Natural killer cell (primary cell): ENCODE data around the gene ATP5PD. TPM values are rescaled to one million over a fixed set of nuclear protein-coding genes. Genes with fewer than 3 reads are reported as not detected.

ENCODE experiments used
- ATAC-seq, 3 donors: fragments of 150-1000 bp in 2 of 3; fragments of 200-7000 bp in 1 of 3; cut with Tn5 transposase; 1 replicate in 1 of 3; 2 replicates in 2 of 3; pipeline ENCODE4 v1.10.0; 2021; ENCODE audit warnings: mild to moderate bottlenecking in 2 of 3, moderate library complexity in 2 of 3
- DNase-seq, 2 donors: peaks; one replicate each; pipeline versions ENCODE4 v3.0.0 to v3.0.0-alpha.2; 2013 to 2021; ENCODE audit warnings: mixed read lengths in 1 of 2
- H3K27ac ChIP-seq: one replicate; pipeline ENCODE4 v1.5.1; 2013; ENCODE audit warnings: mild to moderate bottlenecking, low read length
- H3K27me3 ChIP-seq: one replicate; pipeline ENCODE4 v1.6.1; 2013; ENCODE audit warnings: low read length; ENCODE audit not compliant: control insufficient read depth, insufficient read depth
- H3K36me3 ChIP-seq: one replicate; pipeline ENCODE4 v1.6.1; 2013; ENCODE audit warnings: low read length; ENCODE audit not compliant: control insufficient read depth, insufficient read depth
- H3K4me1 ChIP-seq: one replicate; pipeline ENCODE4 v1.6.1; 2013; ENCODE audit warnings: low read length; ENCODE audit not compliant: control insufficient read depth, insufficient read depth
- H3K4me3 ChIP-seq: one replicate; pipeline ENCODE4 v1.5.1; 2013; ENCODE audit warnings: low read length
- H3K9me3 ChIP-seq: one replicate; pipeline ENCODE4 v1.6.1; 2013; ENCODE audit warnings: low read length; ENCODE audit not compliant: control insufficient read depth, insufficient read depth
- H3K27ac Mint-ChIP-seq, 2 donors: one replicate each; pipeline ENCODE4 v1.8.0; 2022; ENCODE audit warnings: mild to moderate bottlenecking in 2 of 2, mixed read lengths in 2 of 2, moderate library complexity in 1 of 2
- H3K27me3 Mint-ChIP-seq, 2 donors: one replicate each; pipeline ENCODE4 v1.8.0; 2022; ENCODE audit warnings: low read depth in 2 of 2, mixed read lengths in 2 of 2
- H3K36me3 Mint-ChIP-seq: one replicate; pipeline ENCODE4 v1.8.0; 2022; ENCODE audit warnings: mixed read lengths
- H3K4me1 Mint-ChIP-seq, 2 donors: one replicate each; pipeline ENCODE4 v1.8.0; 2022; ENCODE audit warnings: mixed read lengths in 2 of 2
- H3K4me3 Mint-ChIP-seq: one replicate; pipeline ENCODE4 v1.8.0; 2022; ENCODE audit warnings: mild to moderate bottlenecking, moderate library complexity, mixed read lengths
- H3K9me3 Mint-ChIP-seq, 2 donors: one replicate each; pipeline ENCODE4 v1.8.0; 2022; ENCODE audit warnings: mixed read lengths in 2 of 2
- CTCF ChIP-seq: fragments of 200-600 bp; IDR thresholded peaks from one replicate; pipeline ENCODE4 v1.8.0; 2022; ENCODE audit warnings: antibody characterized with exemption
- WGBS: methylation state at CpG from one replicate; pipeline ENCODE4 v1.1.7; 2013; ENCODE audit warnings: missing lambda C conversion rate; ENCODE audit not compliant: insufficient coverage; 5-methylcytosine and 5-hydroxymethylcytosine counted together
- intact Hi-C: fragments of 100-400 bp; cut with micrococcal nuclease; formaldehyde crosslinking; loops from one replicate; pipeline ENCODE4 v1.14.2; 2022
- total RNA-seq, 4 donors: library from RNA; stranded (reverse); fragments of 120-200 nt in 1 of 4; gene quantifications; one replicate each; pipeline versions ENCODE4 v1.2.3 to v1.2.4, GENCODE V29; 2013 to 2022

The ATP5PD gene
- total RNA-seq, 3 donors from 2014 or later (not counting 1 experiment from before 2014, with no cell fraction given), result 74.7 to 96.3 (median 75.2) TPM

GRCh38 chr17:75088465-75089417 is 42.0 kb upstream of the ATP5PD start:
- Histone ChIP-seq H3K36me3 (no peaks in the 10 kb centered on the region), H3K27ac (peak overlapping the region; percentile 11), H3K4me3 (peak overlapping the region; percentile 43), H3K4me1 (peaks cover 23% of the 10 kb centered on the region), H3K27me3 (no peaks in the 10 kb centered on the region), H3K9me3 (no peaks in the 10 kb centered on the region)
- ATAC-seq (peak in 2 of 3 donors; percentile 31 to 33), DNase-seq (no peak)
- H3K27ac Mint-ChIP-seq, result peak overlapping the region in 1 of 2 donors; percentile 86
- no peaks in the 10 kb centered on the region for H3K9me3 Mint-ChIP-seq
- 82% methylated on average over 10 of the region's 11 CpGs for WGBS
- intact Hi-C loops, result no loop called here
- no peak for TF ChIP-seq CTCF
- peak overlapping the region; percentile 84 for H3K4me3 Mint-ChIP-seq
- H3K4me1 Mint-ChIP-seq, result peaks cover 0 to 34% of the 10 kb centered on the region in 2 donors
- no peaks in the 10 kb centered on the region for H3K36me3 Mint-ChIP-seq
- no peaks in the 10 kb centered on the region for H3K27me3 Mint-ChIP-seq

- Histone ChIP-seq H3K9me3 (no peaks in the 10 kb centered on the region), H3K4me1 (peaks cover 23% of the 10 kb centered on the region)
- 4% methylated on average over 68 of the region's 69 CpGs for WGBS
Measured at GRCh38 chr17:75087558-75088453, 41.0 kb upstream of the ATP5PD start, which contains the start of gene SLC16A5. TSS of gene SLC16A5 (plus strand) at chr17:75087954. CDS start at chr17:75093637, 5,683 bp downstream.

GRCh38 chr17:75087182-75087557 is 40.4 kb upstream of the ATP5PD start:
- H3K9me3 ChIP-seq, result no peaks in the 10 kb centered on the region
- 81% methylated on average over 9 of the region's 12 CpGs for WGBS
- peaks cover 23% of the 10 kb centered on the region for H3K4me1 ChIP-seq
- peak overlapping the region; percentile 40 for H3K4me3 ChIP-seq
- intact Hi-C loops, result no loop called here
- no peaks in the 10 kb centered on the region for H3K27me3 ChIP-seq
- Mint-ChIP-seq H3K4me3 (peak overlapping the region; percentile 77), H3K36me3 (no peaks in the 10 kb centered on the region), H3K27me3 (no peaks in the 10 kb centered on the region), H3K9me3 (no peaks in the 10 kb centered on the region), H3K27ac (peak overlapping the region in 1 of 2 donors; percentile 86), H3K4me1 (peaks cover 0 to 27% of the 10 kb centered on the region in 2 donors)
- ATAC-seq (no peak), DNase-seq (no peak)
- no peak overlapping the region for H3K27ac ChIP-seq
- no peaks in the 10 kb centered on the region for H3K36me3 ChIP-seq
- TF ChIP-seq CTCF, result no peak

More at GRCh38 chr17:75087558-75088453, 41.0 kb upstream of the ATP5PD start, which contains the start of gene SLC16A5:
- H3K27ac ChIP-seq, result peak within 1 kb of the TSS; percentile 11
- Mint-ChIP-seq H3K4me3 (peak within 1 kb of the TSS; percentile 84), H3K27me3 (no peaks in the 10 kb centered on the region), H3K4me1 (peaks cover 0 to 33% of the 10 kb centered on the region in 2 donors), H3K36me3 (no peaks in the 10 kb centered on the region), H3K27ac (peak within 1 kb of the TSS in 1 of 2 donors; percentile 86), H3K9me3 (no peaks in the 10 kb centered on the region)
- no peaks in the 10 kb centered on the region for H3K36me3 ChIP-seq
- DNase-seq (peak; percentile 29 to 68), ATAC-seq (peak; percentile 70 to 75 (median 73))
- peak within 1 kb of the TSS; percentile 43 for H3K4me3 ChIP-seq
- TF ChIP-seq CTCF, result no peak
- no peaks in the 10 kb centered on the region for H3K27me3 ChIP-seq
- intact Hi-C loops, result no loop called here
